Panc1 (cell line): Measurements from ENCODE around the gene HMCN2.

ENCODE experiments used
- POLR2AphosphoS5 ChIP-seq: IDR thresholded peaks from 2 replicates; pipeline ENCODE4 v1.6.1; 2012; ENCODE audit warnings: mild to moderate bottlenecking, low read depth, low read length, moderate library complexity
- SIN3A ChIP-seq: IDR thresholded peaks from 2 replicates; pipeline ENCODE4 v1.6.1; 2012; ENCODE audit warnings: low read depth, mild to moderate bottlenecking, low read length, moderate library complexity, borderline replicate concordance; ENCODE audit not compliant: insufficient read depth

- no peak for TF ChIP-seq SIN3A
- no peak for TF ChIP-seq POLR2AphosphoS5
Observed at GRCh38 chr9:130448771-130449603, 183.4 kb downstream of the HMCN2 start.
